Suprapubic skin (tissue), 4 donors: ENCODE measurements around the gene NEMP1.

ENCODE experiments used
- CTCF ChIP-seq, 2 donors: fragments of 200-600 bp in 1 of 2; fragments of 450-650 bp in 1 of 2; sonication (generic) in 1 of 2; IDR thresholded peaks; one replicate each; pipeline ENCODE4 v1.5.1; 2016 to 2019; ENCODE audit warnings: antibody characterized with exemption in 2 of 2, mild to moderate bottlenecking in 1 of 2, moderate library complexity in 1 of 2
- POLR2A ChIP-seq, 2 donors: fragments of 450-650 bp; IDR thresholded peaks; one replicate each; pipeline ENCODE4 v1.6.1; 2017; ENCODE audit warnings: antibody characterized with exemption in 2 of 2, mild to moderate bottlenecking in 2 of 2, moderate library complexity in 2 of 2
- POLR2AphosphoS5 ChIP-seq, 3 donors: sonication (generic); formaldehyde crosslinking; IDR thresholded peaks; one replicate each; pipeline ENCODE4 v1.6.1; 2017; ENCODE audit warnings: antibody characterized with exemption in 3 of 3

DNA sequence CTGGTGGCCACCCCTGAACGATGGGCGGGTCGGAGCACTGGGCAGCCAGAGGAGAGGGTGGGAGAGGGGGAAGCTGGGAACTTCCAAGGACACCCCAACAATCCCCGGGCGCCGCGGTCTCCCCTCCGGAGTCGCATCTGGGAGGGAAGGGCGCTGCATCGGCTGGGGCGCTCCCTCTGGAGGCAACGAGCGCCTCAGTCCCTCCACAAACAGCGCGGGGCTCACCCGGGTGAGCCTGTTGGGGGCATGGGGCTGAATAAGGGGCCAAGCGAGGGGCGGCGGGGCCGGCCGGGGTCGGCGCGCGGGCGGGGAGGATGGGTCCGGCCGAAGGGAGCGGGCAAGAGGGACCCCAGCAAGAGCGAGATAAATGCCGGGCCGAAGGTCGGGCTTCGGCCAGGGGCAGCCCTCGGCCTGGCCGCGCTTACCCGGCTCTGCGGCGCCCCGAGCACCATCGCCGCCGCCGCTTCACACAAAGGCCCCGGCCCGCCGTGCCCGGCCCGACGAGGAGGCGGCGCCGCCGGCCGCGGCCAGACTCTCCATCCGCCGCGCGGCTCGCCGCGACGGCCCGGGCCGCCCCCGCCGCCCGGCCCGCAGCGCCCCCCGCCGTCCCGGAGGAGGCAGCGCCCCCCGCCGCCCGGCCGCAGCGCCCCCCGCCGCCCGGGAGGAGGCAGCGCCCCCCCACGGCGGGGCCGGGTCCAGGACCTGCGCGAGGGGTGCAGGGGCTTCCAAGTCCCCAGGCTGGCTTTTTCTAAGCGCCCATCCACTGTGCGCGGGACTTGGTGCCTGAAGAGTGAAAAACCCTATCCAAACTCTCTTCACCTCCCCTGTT lies 72.4 kb downstream of the NEMP1 start, which contains the start of gene ZBTB39:
- TF ChIP-seq CTCF (IDR thresholded peaks at IDR 0.05) (peak in 1 of 2 donors; percentile 52), POLR2AphosphoS5 (IDR thresholded peaks at IDR 0.05) (no peak), POLR2A (IDR thresholded peaks at IDR 0.05) (no peak)
